Gastroesophageal sphincter (tissue), 3 donors: ENCODE measurements around the gene RABL6.
"Not testable (repeated sequence)": the region's sequence is repeated elsewhere in the genome, so short reads cannot be mapped to it uniquely, and the experiment has no call there.

Experiments
- CTCF ChIP-seq, 4 experiments: fragments of 200-600 bp in 2 of 4; fragments of 450-650 bp in 2 of 4; sonication (generic) in 1 of 4; IDR thresholded peaks; one replicate each; pipeline ENCODE4 v1.5.1; 2017 to 2019; ENCODE audit warnings: antibody characterized with exemption in 4 of 4, mild to moderate bottlenecking in 2 of 4, moderate library complexity in 2 of 4
- POLR2A ChIP-seq, 2 donors: fragments of 450-650 bp; IDR thresholded peaks; one replicate each; pipeline ENCODE4 v1.6.1; 2017; ENCODE audit warnings: antibody characterized with exemption in 2 of 2, mild to moderate bottlenecking in 2 of 2, moderate library complexity in 1 of 2

- not testable (repeated sequence) for TF ChIP-seq CTCF, POLR2A (IDR thresholded peaks at IDR 0.05)
These were observed 10.9 kb upstream of the RABL6 start for GRCh38 chr9:136796775-136797347.
